WI38 (cell line): ENCODE measurements around the gene CT45A10.
"Not testable (repeated sequence)": the region's sequence is repeated elsewhere in the genome, so short reads cannot be mapped to it uniquely, and the experiment has no call there.

Source experiments
- H3K4me3 ChIP-seq: 2 replicates; pipeline ENCODE4 v1.5.1; 2011; ENCODE audit warnings: low read depth, mild to moderate bottlenecking, control low read depth, low read length
- CTCF ChIP-seq: IDR thresholded peaks from 2 replicates; pipeline ENCODE4 v1.5.1; 2012; ENCODE audit warnings: low read depth, mild to moderate bottlenecking, control low read depth, low read length

Gene CT45A10

GRCh38 chrX:135893294-135893817 is at the start of gene CT45A10, which contains the start of gene SAGE1:
CT45A10 (minus strand) TSS chrX:135893444; CDS start chrX:135885344, 8,100 bp downstream.
SAGE1 (plus strand) TSS chrX:135893716; CDS start chrX:135896243, 2,527 bp downstream.
- TF ChIP-seq CTCF, result no peak
- no peak within 1 kb of the TSS for H3K4me3 ChIP-seq

GRCh38 chrX:135931644-135932487 is 38.6 kb upstream of the CT45A10 start:
- H3K4me3 ChIP-seq, result no peak overlapping the region
- TF ChIP-seq CTCF, result peak; percentile 77

GRCh38 chrX:135927897-135928296 is 34.7 kb upstream of the CT45A10 start:
- no peak overlapping the region for H3K4me3 ChIP-seq

GRCh38 chrX:135923353-135923752 is 30.1 kb upstream of the CT45A10 start:
- TF ChIP-seq CTCF, result no peak
- H3K4me3 ChIP-seq, result no peak overlapping the region

More at GRCh38 chrX:135927897-135928296, 34.7 kb upstream of the CT45A10 start:
- no peak for TF ChIP-seq CTCF

- H3K4me3 ChIP-seq, result not testable (repeated sequence)
Measured at GRCh38 chrX:135920516-135920915, 27.3 kb upstream of the CT45A10 start.

- no peak for TF ChIP-seq CTCF
- no peak overlapping the region for H3K4me3 ChIP-seq
Measured at GRCh38 chrX:135914404-135914803, 21.2 kb upstream of the CT45A10 start.

- H3K4me3 ChIP-seq, result no peak overlapping the region
- no peak for TF ChIP-seq CTCF
Measured at GRCh38 chrX:135910251-135910650, 17.0 kb upstream of the CT45A10 start.
